ENCODE results near the gene SCN7A. TPM values are rescaled to one million over a fixed set of nuclear protein-coding genes. Genes with fewer than 3 reads are reported as not detected.

The SCN7A gene
- total RNA-seq, 2 experiments from 2014 or later: not detected

DNA sequence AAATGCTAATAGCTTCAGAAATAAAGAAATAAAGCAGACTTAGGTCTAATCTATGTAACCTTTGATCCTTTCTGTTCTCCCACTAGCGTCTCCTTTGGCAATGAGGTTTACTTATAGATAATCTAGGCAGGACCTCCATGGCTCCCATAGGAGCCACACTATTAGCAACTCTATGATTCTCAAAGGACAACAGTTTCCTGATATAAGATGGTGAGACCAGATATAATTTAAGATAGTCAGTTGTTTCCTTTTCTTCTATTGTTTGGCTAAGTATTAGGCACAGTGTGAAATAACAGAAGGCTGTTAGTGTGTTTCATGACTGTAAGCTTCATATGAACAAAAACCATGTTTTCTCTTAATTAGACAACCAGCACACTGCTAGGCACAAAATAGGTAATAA is 59.6 kb downstream of the SCN7A start:
- intact Hi-C loops (cut with micrococcal nuclease; ENCODE audit: unreplicated experiment): no loop called here

DNA sequence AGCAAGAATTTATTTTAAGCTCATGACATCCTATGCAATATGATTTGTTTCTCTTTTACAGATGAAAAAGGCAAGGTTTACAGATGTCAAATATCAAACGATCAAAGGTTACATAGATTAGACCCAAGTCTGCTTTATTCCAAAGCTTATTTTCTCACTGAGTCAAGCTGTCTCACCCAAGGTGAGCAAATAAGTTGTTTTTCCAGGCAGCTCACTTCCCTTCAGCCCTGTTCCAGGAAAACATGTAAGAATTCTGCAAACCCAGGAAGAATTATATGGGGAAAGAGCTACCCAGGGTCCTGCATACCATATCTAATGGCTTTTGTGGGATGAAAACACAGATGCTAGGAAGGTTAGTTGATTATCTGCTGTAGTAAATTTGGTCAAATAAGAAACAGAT is 60.6 kb downstream of the SCN7A start:
- H3K4me2 ChIP-seq (ENCODE audit: low read length): no peak overlapping the region
- no peaks in the 10 kb centered on the region for H3K79me2 ChIP-seq (ENCODE audit: insufficient read depth, low read depth, low read length)
- H3K9me3 ChIP-seq (ENCODE audit: low read length): no peaks in the 10 kb centered on the region
- no TSS peak for BruUV-seq (replicated peaks)
- POLR2A ChIA-PET: interaction anchor here (1.2 kb wide), 1 partner anchor 14 kb away, joined by 3 read pairs; no protein-coding TSS in a partner anchor
- H3K36me3 ChIP-seq (ENCODE audit: insufficient read depth, low read length): no peaks in the 10 kb centered on the region
- TF ChIP-seq EZH2phosphoT487 (IDR thresholded peaks at IDR 0.05; ENCODE audit: borderline replicate concordance, low read depth, low read length) (no peak), CTCF (conservative IDR thresholded peaks at IDR 0.05; ENCODE audit: low read length) (no peak)
- intact Hi-C loops (cut with micrococcal nuclease; ENCODE audit: unreplicated experiment): no loop called here
- H4K20me1 ChIP-seq (ENCODE audit: insufficient read depth, low read length): no peaks in the 10 kb centered on the region
- CTCF ChIA-PET (ENCODE audit: unreplicated experiment): no interaction called here
- no peak overlapping the region for H2AFZ ChIP-seq (ENCODE audit: low read length)
- no peaks in the 10 kb centered on the region for H3K4me1 ChIP-seq (ENCODE audit: insufficient read depth, low read length, poor library complexity, severe bottlenecking)
- H3K4me3 ChIP-seq (ENCODE audit: low read depth, low read length, poor library complexity, severe bottlenecking): no peak overlapping the region
- no peak for DNase-seq (ENCODE audit: low spot score)
- no peaks in the 10 kb centered on the region for H3K9me2 ChIP-seq (ENCODE audit: insufficient read depth, low read length)
- H3K27ac ChIP-seq (ENCODE audit: low read depth, low read length, poor library complexity, severe bottlenecking): no peak overlapping the region

More for the DNA sequence above, 59.6 kb downstream of the SCN7A start:
- DNase-seq (ENCODE audit: low spot score): no peak
- no peak overlapping the region for H3K27ac ChIP-seq (ENCODE audit: low read depth, low read length, poor library complexity, severe bottlenecking)
- no TSS peak for BruUV-seq (replicated peaks)
- no peak overlapping the region for H3K4me3 ChIP-seq (ENCODE audit: low read depth, low read length, poor library complexity, severe bottlenecking)
- CTCF ChIA-PET (ENCODE audit: unreplicated experiment): no interaction called here
- no peaks in the 10 kb centered on the region for H3K36me3 ChIP-seq (ENCODE audit: insufficient read depth, low read length)
- TF ChIP-seq CTCF (conservative IDR thresholded peaks at IDR 0.05; ENCODE audit: low read length) (no peak), EZH2phosphoT487 (IDR thresholded peaks at IDR 0.05; ENCODE audit: borderline replicate concordance, low read depth, low read length) (no peak)
- no peak overlapping the region for H3K4me2 ChIP-seq (ENCODE audit: low read length)
- no peaks in the 10 kb centered on the region for H3K79me2 ChIP-seq (ENCODE audit: insufficient read depth, low read depth, low read length)
- no peaks in the 10 kb centered on the region for H4K20me1 ChIP-seq (ENCODE audit: insufficient read depth, low read length)
- no peaks in the 10 kb centered on the region for H3K4me1 ChIP-seq (ENCODE audit: insufficient read depth, low read length, poor library complexity, severe bottlenecking)
- no peaks in the 10 kb centered on the region for H3K9me3 ChIP-seq (ENCODE audit: low read length)
- POLR2A ChIA-PET: interaction anchor here (1.2 kb wide), 1 partner anchor 13 kb away, joined by 3 read pairs; no protein-coding TSS in a partner anchor
- H2AFZ ChIP-seq (ENCODE audit: low read length): no peak overlapping the region
- H3K9me2 ChIP-seq (ENCODE audit: insufficient read depth, low read length): no peaks in the 10 kb centered on the region

DNA sequence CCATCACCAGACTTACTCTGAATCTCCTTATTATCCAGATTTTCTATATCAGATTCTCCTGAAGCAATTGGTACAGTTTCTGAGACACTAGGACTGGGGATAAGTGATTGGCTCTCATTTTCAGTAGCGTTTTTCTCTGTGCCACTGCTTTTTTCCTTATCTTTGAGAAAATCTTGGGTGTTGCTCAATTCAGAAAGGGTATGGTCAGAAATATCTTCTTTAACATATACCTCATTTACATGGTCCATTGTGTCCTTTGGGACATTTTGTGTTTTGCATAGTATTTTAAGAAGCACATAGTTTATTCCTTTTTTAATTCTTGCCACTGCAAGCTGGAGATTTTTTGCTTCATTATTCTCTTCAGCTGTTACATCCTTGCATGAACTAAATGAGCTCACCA is 61.7 kb downstream of the SCN7A start:
- ChIA-PET POLR2A (no interaction called here), CTCF (ENCODE audit: unreplicated experiment) (no interaction called here)
- H3K36me3 ChIP-seq (ENCODE audit: insufficient read depth, low read length): no peaks in the 10 kb centered on the region
- no peak overlapping the region for H3K27ac ChIP-seq (ENCODE audit: low read depth, low read length, poor library complexity, severe bottlenecking)
- no peaks in the 10 kb centered on the region for H3K9me2 ChIP-seq (ENCODE audit: insufficient read depth, low read length)
- DNase-seq (ENCODE audit: low spot score): no peak
- no peaks in the 10 kb centered on the region for H3K9me3 ChIP-seq (ENCODE audit: low read length)
- no peak overlapping the region for H2AFZ ChIP-seq (ENCODE audit: low read length)
- no TSS peak for BruUV-seq (replicated peaks)
- intact Hi-C loops (cut with micrococcal nuclease; ENCODE audit: unreplicated experiment): no loop called here
- H3K79me2 ChIP-seq (ENCODE audit: insufficient read depth, low read depth, low read length): no peaks in the 10 kb centered on the region
- no peak overlapping the region for H3K4me2 ChIP-seq (ENCODE audit: low read length)
- no peaks in the 10 kb centered on the region for H3K4me1 ChIP-seq (ENCODE audit: insufficient read depth, low read length, poor library complexity, severe bottlenecking)
- no peaks in the 10 kb centered on the region for H4K20me1 ChIP-seq (ENCODE audit: insufficient read depth, low read length)
- H3K4me3 ChIP-seq (ENCODE audit: low read depth, low read length, poor library complexity, severe bottlenecking): no peak overlapping the region
- TF ChIP-seq EZH2phosphoT487 (IDR thresholded peaks at IDR 0.05; ENCODE audit: borderline replicate concordance, low read depth, low read length) (no peak), CTCF (conservative IDR thresholded peaks at IDR 0.05; ENCODE audit: low read length) (no peak)

Data from OCI-LY7 (cell line).